IPS DF 6.9 (cell line): ENCODE data around the gene PTDSS2.

Source experiments
- DNase-seq: peaks from one replicate; pipeline ENCODE4 v3.0.0-alpha.2; 2013; ENCODE audit warnings: low read depth, low spot score
- H3K27ac ChIP-seq: one replicate; pipeline ENCODE4 v1.5.1; 2013; ENCODE audit warnings: low read length, control low read depth
- H3K27me3 ChIP-seq: 2 replicates; pipeline ENCODE4 v1.6.1; 2013; ENCODE audit warnings: mild to moderate bottlenecking, low read length; ENCODE audit not compliant: control insufficient read depth, insufficient read depth
- H3K36me3 ChIP-seq: 2 replicates; pipeline ENCODE4 v1.6.1; 2013; ENCODE audit warnings: low read length; ENCODE audit not compliant: control insufficient read depth, insufficient read depth
- H3K4me1 ChIP-seq: 2 replicates; pipeline ENCODE4 v1.6.1; 2013; ENCODE audit warnings: low read length; ENCODE audit not compliant: control insufficient read depth, insufficient read depth
- H3K4me3 ChIP-seq: 2 replicates; pipeline ENCODE4 v1.5.1; 2013; ENCODE audit warnings: mild to moderate bottlenecking, low read length
- H3K9me3 ChIP-seq: 2 replicates; pipeline ENCODE4 v1.6.1; 2013; ENCODE audit warnings: low read length, inconsistent platforms; ENCODE audit not compliant: control insufficient read depth, insufficient read depth
- WGBS: extraction: QIAGEN DNeasy Blood & Tissue Kit; methylation state at CpG from one replicate; pipeline ENCODE4 v1.1.7; 2013; ENCODE audit warnings: mixed read lengths, missing lambda C conversion rate; ENCODE audit not compliant: insufficient read length, insufficient coverage; 5-methylcytosine and 5-hydroxymethylcytosine counted together

PTDSS2 gene

DNA sequence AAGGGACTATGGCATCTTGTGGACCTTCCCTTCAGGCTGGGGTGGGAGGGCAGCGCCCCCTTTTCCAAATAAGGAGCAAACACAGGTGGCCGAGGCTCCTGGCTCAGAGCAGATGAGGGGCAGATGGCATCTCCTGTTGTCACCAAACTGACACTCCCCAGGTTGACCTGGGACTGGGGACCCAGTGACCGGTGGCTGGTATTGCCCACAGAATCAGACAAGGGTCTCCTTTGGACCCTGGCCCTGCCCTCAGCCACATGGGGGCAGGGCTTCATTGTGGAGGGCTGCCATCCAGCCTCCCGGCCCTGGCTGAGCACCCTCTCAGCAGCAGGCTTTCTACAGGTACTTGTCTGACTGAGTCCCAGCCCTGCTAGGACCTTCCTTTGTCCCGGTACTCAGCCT lies 34.4 kb upstream of the PTDSS2 start:
- Histone ChIP-seq H3K4me1 (peaks cover 13% of the 10 kb centered on the region), H3K27me3 (no peaks in the 10 kb centered on the region), H3K9me3 (no peaks in the 10 kb centered on the region), H3K27ac (no peak overlapping the region), H3K4me3 (no peak overlapping the region), H3K36me3 (no peaks in the 10 kb centered on the region)
- no peak for DNase-seq
- WGBS = no CpG with 5 or more reads among the region's 5 CpGs

DNA sequence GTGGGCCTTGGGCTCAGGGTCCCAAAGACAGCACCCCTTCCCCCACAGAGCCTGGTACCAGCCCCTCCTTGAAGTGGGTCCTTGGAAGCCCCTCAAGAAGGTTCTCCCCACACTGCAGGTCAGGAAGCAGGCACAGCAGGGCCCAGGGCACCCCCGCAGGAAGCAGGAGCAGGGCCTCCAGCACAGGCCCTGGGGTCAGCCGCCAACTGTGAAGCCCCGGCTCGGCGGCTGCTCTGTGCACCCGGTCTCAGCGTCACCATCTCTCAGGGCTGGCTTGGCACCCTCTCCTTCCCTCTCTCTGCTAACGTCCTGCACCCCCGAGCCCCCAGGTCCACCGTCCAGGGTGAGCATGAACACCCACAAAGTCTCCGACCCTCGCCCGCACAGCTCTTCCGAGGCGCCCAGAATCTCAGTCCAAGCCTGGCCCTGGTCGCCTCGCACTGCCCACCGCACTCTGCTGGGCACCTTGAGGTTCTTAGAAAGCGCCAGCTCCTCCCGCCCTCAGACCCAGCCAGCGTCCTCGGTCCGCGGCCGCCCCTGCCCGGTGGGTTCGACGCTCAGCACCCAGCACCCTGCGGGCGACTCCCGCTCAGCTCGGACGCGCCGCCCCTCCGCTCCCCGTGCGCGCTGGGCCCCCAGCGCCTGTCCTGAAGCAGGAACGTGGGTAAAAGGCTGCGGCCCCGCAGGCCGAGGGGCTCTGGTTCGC lies 33.9 kb upstream of the PTDSS2 start:
- H3K27me3 ChIP-seq = no peaks in the 10 kb centered on the region
- DNase-seq = no peak
- H3K4me3 ChIP-seq = peak overlapping the region; percentile 59; the same call in 1 of the 2 replicates
- no CpG with 5 or more reads among the region's 45 CpGs for WGBS
- no peak overlapping the region for H3K27ac ChIP-seq
- no peaks in the 10 kb centered on the region for H3K9me3 ChIP-seq
- H3K4me1 ChIP-seq = peaks cover 13% of the 10 kb centered on the region
- no peaks in the 10 kb centered on the region for H3K36me3 ChIP-seq

DNA sequence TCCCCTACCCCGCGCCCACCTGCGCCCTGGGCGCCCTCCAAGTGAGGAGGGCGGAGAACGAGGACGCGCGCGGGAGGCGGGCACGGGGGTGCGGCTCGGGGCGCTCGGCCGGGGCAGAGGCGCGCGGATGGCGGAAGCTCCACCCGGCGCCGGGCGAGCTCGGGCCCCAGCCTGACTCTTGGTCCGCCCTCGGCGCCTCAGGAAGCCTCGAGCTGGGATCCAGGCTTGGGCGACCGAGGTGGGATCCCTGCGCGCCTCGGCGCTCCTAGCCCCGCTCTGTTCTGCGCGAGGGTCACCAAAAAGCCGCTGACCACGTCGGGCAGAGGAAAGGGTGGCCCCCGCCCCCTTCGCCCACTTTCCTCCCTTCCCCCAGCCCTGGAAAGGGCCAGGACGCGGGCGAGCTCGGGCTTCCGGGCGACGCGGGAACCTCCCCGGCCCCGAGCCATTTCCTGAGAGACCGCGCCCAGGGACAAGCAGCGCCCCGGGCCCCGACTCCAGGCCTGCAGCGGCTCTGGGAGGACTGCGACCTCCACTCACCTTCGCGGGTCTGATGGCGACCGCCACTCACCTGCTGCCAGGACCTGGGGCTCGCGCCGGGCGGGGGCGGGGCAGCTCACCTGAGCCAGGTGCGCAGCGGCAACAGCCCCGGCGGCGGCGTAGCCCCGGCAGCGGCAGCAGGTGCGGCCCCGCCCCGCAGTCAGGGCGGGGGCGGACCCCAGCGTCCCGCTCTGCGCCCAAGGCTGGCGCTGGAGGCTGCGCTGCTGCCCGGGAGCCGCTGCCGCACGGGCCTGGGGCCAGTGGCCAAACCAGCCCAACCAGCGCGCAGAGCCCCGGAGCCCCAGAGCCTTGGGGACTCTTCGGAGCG lies 33.1 kb upstream of the PTDSS2 start:
- peak overlapping the region; percentile 59; the same call in 1 of the 2 replicates for H3K4me3 ChIP-seq

DNA sequence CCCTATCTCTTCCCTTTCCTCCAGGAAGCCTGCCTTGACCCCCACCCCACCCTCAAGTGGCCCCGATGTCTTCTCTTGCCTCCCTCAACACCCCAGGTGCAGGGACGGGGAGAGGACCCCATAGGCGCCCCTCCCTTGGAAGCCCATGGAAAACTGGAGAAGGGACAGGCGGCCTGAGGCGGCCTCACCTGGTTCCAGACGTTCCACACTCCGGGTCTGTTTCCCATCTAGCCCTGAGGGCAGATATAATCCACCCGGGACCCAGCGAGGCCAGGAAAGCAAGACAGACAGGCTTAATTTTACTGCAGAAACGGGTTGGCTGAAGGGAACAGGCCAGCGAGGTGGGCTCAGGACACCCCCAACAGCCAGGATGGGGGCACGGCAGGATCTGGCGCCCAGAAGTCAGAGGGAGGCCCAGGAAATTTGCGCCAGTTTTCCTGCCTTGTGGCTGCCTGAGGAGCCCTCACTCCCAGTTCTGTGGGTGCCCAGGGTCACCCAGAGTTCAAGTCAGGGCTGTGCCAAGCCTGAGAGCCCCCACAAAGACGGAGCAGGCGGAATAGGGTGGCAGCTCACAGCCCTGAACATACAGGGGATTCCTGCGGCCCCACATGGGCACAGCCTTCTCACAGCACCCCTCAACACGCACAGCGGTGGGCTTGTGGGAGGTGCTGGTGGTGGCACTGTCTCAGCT lies 32.3 kb upstream of the PTDSS2 start:
- WGBS = no CpG with 5 or more reads among the region's 19 CpGs
- Histone ChIP-seq H3K9me3 (no peaks in the 10 kb centered on the region), H3K27ac (no peak overlapping the region), H3K4me1 (peaks cover 13% of the 10 kb centered on the region), H3K27me3 (no peaks in the 10 kb centered on the region), H3K4me3 (peak overlapping the region; percentile 59; the same call in 1 of the 2 replicates), H3K36me3 (no peaks in the 10 kb centered on the region)
- DNase-seq = no peak

More for the DNA sequence above, 33.1 kb upstream of the PTDSS2 start:
- Histone ChIP-seq H3K9me3 (no peaks in the 10 kb centered on the region), H3K27me3 (no peaks in the 10 kb centered on the region), H3K36me3 (no peaks in the 10 kb centered on the region), H3K4me1 (peaks cover 13% of the 10 kb centered on the region), H3K27ac (no peak overlapping the region)
- no CpG with 5 or more reads among the region's 97 CpGs for WGBS
- DNase-seq = no peak

DNA sequence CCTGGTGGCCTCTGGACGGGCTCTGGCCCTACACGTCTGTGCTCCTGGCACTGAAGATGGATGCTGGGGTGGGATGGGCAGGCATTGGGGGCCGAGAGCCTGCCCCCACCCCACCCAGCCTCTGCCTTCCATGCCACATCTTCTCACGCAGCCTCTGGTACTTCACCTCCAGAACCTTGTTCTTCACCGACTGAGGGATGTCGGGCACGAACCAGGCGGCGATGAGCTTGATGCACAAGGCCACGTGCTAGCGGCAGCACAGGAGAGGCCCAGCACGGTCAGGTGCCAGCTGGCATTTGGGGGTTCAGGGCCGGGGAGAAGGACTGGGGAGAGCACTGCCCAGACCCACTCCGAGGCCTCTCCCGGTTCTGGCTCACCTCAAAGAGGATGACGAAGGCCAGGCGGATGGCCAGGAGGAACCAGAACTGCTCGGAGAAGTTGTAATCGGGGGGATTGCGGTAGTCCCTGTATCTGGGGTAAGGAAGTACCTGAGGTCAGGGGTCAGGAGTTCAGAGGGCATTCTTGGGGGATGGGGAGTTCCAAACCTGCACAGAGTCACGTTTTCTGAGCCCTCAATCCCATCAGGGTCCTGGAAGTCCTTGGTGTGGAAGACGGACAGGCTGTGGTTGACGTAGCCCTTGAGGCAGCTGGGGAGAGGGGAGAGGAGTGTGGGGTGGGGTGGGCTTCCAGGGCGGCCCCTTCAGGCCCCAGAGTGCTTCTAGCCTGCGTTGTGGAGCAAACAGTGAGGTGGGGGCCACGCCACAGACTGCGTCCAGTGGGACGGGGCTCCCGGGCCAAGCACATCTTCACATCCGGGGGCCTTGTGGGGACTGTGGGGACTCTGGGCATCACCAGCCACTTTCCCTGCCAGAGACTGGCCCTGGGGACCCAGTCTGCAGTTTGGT lies 31.5 kb upstream of the PTDSS2 start:
- no peak overlapping the region for H3K4me3 ChIP-seq
- H3K36me3 ChIP-seq = no peaks in the 10 kb centered on the region
- H3K4me1 ChIP-seq = peaks cover 13% of the 10 kb centered on the region
- H3K27ac ChIP-seq = no peak overlapping the region
- no peak for DNase-seq
- no CpG with 5 or more reads among the region's 30 CpGs for WGBS
- H3K9me3 ChIP-seq = no peaks in the 10 kb centered on the region
- no peaks in the 10 kb centered on the region for H3K27me3 ChIP-seq

DNA sequence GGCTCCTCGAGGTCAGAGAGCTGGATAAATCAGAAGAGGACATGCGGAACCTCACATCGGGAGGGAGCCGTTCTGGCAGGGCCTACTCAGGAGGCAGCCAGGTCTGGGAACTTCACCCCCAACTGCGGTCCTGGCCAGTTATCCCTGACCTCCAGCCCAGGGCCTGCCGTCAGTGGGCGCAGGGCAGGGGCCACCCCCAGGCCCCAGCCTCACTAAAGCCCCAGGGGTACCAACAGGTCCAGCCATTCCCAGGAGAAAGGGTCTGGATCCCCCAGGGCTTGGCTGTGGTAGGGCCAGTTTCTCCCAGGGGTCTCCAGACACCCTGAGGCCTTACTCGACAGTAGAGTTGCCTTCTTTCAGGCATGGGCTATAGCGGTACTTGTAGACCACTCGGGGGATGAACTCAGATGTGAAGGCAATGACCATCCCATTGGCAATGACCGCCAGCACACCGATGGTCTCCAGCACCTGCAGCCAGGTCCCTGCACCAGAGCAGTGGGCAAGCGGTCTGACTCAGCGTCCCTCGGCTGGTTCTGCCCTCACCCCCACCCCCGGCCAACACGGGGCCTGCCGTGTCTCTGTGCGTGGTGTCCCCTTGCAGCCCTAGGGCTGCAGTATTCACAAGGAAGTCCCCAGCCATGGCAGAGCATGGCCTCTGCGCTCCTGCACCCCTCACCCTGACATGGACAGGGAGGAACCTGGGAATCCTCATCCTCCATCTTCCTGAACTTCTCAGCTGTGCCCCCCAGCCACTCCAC lies 30.7 kb upstream of the PTDSS2 start:
- no peak overlapping the region for H3K27ac ChIP-seq
- WGBS = no CpG with 5 or more reads among the region's 20 CpGs
- H3K9me3 ChIP-seq = no peaks in the 10 kb centered on the region
- no peak overlapping the region for H3K4me3 ChIP-seq
- no peak for DNase-seq
- no peaks in the 10 kb centered on the region for H3K27me3 ChIP-seq
- H3K4me1 ChIP-seq = peaks cover 11% of the 10 kb centered on the region
- H3K36me3 ChIP-seq = no peaks in the 10 kb centered on the region

DNA sequence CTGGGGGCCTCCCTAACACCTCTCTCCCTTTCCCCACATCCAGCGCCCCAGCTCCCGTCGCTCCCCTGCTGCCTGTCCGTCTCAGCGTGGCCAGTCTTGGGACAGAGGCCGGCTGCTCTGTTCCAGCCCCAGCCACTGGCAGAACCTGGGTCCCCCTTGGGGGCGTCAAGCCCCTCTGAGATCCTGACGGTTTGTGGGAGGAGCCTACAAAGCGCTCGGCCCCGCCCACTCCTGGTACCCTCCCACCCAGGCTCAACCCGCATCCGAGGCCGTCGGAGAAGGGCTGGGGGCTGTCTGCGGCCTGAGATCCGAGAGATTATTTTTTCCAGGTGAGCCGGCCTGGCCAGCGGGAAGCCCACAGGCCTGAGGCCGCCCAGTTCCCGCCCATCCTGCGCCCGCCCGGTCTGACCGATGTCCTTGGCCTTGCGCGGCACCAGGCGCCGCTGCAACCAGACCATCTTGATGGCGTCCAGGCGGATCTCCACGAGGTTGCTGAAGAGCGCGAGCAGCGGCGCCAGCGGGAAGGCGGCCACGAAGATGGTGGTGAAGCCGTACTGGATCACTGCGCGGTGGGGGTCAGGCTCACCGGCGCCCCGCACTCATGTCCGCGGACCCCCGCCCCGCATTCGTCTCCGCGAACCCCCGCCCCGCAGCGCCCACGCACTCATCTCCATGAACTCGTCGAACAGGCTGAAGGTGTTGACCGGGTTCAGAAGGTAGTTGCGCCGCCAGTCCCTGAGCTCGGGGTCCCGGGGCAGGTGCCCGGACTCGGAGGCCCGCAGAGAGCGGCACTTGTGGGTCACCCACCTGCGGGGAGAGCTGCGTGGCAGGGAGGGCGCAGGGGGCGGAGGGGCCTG lies 29.8 kb upstream of the PTDSS2 start:
- no peaks in the 10 kb centered on the region for H3K9me3 ChIP-seq
- WGBS = no CpG with 5 or more reads among the region's 71 CpGs
- no peak overlapping the region for H3K27ac ChIP-seq
- no peak overlapping the region for H3K4me3 ChIP-seq
- H3K27me3 ChIP-seq = no peaks in the 10 kb centered on the region
- peaks cover 7% of the 10 kb centered on the region for H3K4me1 ChIP-seq
- H3K36me3 ChIP-seq = no peaks in the 10 kb centered on the region
- no peak for DNase-seq

DNA sequence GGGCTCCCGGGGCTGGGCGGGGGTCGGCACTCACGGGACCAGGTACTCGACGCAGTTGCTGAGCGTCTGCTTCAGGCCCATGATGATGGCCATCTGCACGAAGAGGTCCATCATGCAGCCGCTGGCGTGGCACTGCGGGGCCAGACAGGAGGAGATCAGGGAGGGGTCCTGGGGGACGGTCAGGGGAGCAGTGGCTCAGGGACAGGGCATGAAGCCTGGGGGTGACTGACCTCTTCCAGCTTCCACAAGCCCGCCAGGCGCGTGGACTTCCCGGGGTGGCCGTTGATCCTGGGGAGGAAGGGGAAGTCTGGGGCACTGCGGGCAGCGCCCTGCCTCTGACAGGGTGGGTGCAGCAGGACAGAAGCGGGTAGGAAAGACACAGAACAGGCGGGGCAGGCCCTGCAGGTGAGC lies 29.2 kb upstream of the PTDSS2 start:
- no peak for DNase-seq
- Histone ChIP-seq H3K4me3 (no peak overlapping the region), H3K4me1 (peaks cover 4% of the 10 kb centered on the region; the same call in 1 of the 2 replicates), H3K36me3 (no peaks in the 10 kb centered on the region), H3K27ac (no peak overlapping the region), H3K27me3 (no peaks in the 10 kb centered on the region), H3K9me3 (no peaks in the 10 kb centered on the region)
- no CpG with 5 or more reads among the region's 21 CpGs for WGBS

DNA sequence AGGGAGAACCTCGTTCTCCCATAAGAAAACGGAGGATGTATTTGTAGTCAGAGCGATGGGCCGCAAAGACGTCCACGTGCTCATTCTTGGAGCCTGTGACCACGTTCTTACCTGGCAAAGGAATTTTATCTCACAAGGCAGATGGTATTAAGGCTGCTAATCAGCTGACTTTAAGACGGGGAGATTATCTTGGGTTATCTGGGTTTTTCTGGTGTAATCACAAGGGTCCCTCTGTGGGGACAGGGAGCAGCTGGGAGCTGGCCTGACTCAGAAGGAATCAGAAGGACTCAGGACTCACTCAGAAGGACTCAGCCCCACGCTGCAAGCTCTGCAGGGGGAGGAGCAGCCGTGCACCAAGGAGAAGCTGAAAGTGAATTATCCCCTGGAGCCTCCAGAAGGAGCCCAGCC lies 27.8 kb upstream of the PTDSS2 start:
- Histone ChIP-seq H3K4me1 (no peaks in the 10 kb centered on the region; the same call in 1 of the 2 replicates), H3K9me3 (no peaks in the 10 kb centered on the region), H3K36me3 (no peaks in the 10 kb centered on the region), H3K27me3 (no peaks in the 10 kb centered on the region), H3K4me3 (no peak overlapping the region), H3K27ac (no peak overlapping the region)
- no CpG with 5 or more reads among the region's 10 CpGs for WGBS
- DNase-seq = no peak
